NK-92 treated with Interleukin-12 subunit alpha and Interleukin-12 subunit beta, amount 100 ng/mL, for 24 hours (cell line): ENCODE measurements around the gene SYNGAP1.

ENCODE experiments used
- DNase-seq: peaks from one replicate; lab custom pipeline; 2025; lab: John Stamatoyannopoulos, UW

Gene SYNGAP1

GRCh38 chr6:33421344-33421643, 1.4 kb downstream of the SYNGAP1 start:
- no peak for DNase-seq

- no peak for DNase-seq
Observed at GRCh38 chr6:33423777-33424176, 3.9 kb downstream of the SYNGAP1 start.

GRCh38 chr6:33424855-33425667, 5.2 kb downstream of the SYNGAP1 start:
- DNase-seq = no peak

GRCh38 chr6:33425668-33426577, 6.1 kb downstream of the SYNGAP1 start:
- peak; percentile 84 for DNase-seq

- no peak for DNase-seq
Observed at GRCh38 chr6:33426590-33427511, 7.0 kb downstream of the SYNGAP1 start.

- DNase-seq = no peak
Observed at GRCh38 chr6:33427585-33428223, 7.8 kb downstream of the SYNGAP1 start.

GRCh38 chr6:33428224-33428965, 8.5 kb downstream of the SYNGAP1 start:
- no peak for DNase-seq

- DNase-seq = no peak
Observed at GRCh38 chr6:33428966-33429749, 9.3 kb downstream of the SYNGAP1 start.

- no peak for DNase-seq
Observed at GRCh38 chr6:33429750-33430052, 9.8 kb downstream of the SYNGAP1 start.

GRCh38 chr6:33430334-33430733, 10.5 kb downstream of the SYNGAP1 start:
- no peak for DNase-seq

- peak; percentile 75 for DNase-seq
Observed at GRCh38 chr6:33430991-33431879, 11.4 kb downstream of the SYNGAP1 start.

GRCh38 chr6:33431880-33432541, 12.1 kb downstream of the SYNGAP1 start:
- DNase-seq = no peak

- DNase-seq = no peak
Observed at GRCh38 chr6:33432546-33432945, 12.7 kb downstream of the SYNGAP1 start.

- no peak for DNase-seq
Observed at GRCh38 chr6:33433001-33433543, 13.2 kb downstream of the SYNGAP1 start.

- no peak for DNase-seq
Observed at GRCh38 chr6:33433544-33434191, 13.8 kb downstream of the SYNGAP1 start.

GRCh38 chr6:33434961-33435360, 15.1 kb downstream of the SYNGAP1 start:
- DNase-seq = no peak

GRCh38 chr6:33437666-33438065, 17.8 kb downstream of the SYNGAP1 start:
- DNase-seq = no peak
